ENCODE results near the gene KLRB1. TPM values are rescaled to one million over a fixed set of nuclear protein-coding genes. Genes with fewer than 3 reads are reported as not detected.
"Not testable (repeated sequence)": the region's sequence is repeated elsewhere in the genome, so short reads cannot be mapped to it uniquely, and the experiment has no call there.

Gene KLRB1
- total RNA-seq, 1 donor from 2014 or later, result not detected

DNA sequence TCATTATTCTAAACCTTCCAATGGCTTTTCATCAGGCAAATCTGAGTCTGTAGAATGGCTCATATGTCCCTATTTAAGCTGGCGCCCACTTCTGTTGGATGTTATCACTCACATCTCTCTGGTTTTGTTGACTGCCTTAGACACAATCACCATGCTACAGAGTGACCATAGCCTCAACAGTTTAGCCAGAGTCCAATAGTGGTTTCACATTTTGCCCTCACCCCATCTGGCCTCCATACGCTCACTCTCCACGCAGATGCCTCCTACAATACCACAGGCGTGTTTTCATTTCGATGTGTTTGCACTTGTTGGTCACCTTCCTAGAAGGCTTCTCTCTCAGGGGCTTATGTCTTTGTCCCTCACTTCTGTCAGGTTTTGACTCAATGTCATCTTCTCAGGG is 3.4 kb downstream of the KLRB1 start:
- TF ChIP-seq, protein P1, sequence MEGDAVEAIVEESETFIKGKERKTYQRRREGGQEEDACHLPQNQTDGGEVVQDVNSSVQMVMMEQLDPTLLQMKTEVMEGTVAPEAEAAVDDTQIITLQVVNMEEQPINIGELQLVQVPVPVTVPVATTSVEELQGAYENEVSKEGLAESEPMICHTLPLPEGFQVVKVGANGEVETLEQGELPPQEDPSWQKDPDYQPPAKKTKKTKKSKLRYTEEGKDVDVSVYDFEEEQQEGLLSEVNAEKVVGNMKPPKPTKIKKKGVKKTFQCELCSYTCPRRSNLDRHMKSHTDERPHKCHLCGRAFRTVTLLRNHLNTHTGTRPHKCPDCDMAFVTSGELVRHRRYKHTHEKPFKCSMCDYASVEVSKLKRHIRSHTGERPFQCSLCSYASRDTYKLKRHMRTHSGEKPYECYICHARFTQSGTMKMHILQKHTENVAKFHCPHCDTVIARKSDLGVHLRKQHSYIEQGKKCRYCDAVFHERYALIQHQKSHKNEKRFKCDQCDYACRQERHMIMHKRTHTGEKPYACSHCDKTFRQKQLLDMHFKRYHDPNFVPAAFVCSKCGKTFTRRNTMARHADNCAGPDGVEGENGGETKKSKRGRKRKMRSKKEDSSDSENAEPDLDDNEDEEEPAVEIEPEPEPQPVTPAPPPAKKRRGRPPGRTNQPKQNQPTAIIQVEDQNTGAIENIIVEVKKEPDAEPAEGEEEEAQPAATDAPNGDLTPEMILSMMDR (IDR thresholded peaks at IDR 0.05; ENCODE audit: unreplicated experiment), result no peak
- no peaks in the 10 kb centered on the region for H3K27me3 Mint-ChIP-seq (ENCODE audit: low read depth)

GRCh38 chr12:9600426-9600825 is 7.3 kb downstream of the KLRB1 start:
- H3K36me3 Mint-ChIP-seq; H3K27me3 Mint-ChIP-seq (ENCODE audit: low read depth); H3K4me3 Mint-ChIP-seq; DNase-seq (ENCODE audit: low spot score in 2 of 2, unreplicated experiment in 2 of 2); H3K9me3 Mint-ChIP-seq; H3K27ac Mint-ChIP-seq; H3K4me1 Mint-ChIP-seq: not testable (repeated sequence)

More for the DNA sequence above, 3.4 kb downstream of the KLRB1 start:
- H3K4me3 Mint-ChIP-seq, result no peak overlapping the region
- H3K36me3 Mint-ChIP-seq, result peaks cover 2% of the 10 kb centered on the region
- H3K9me3 Mint-ChIP-seq, result peaks cover 7% of the 10 kb centered on the region
- H3K27ac Mint-ChIP-seq, result no peak overlapping the region
- H3K4me1 Mint-ChIP-seq, result no peaks in the 10 kb centered on the region
- DNase-seq (ENCODE audit: low spot score in 2 of 2, unreplicated experiment in 2 of 2), result no peak

DNA sequence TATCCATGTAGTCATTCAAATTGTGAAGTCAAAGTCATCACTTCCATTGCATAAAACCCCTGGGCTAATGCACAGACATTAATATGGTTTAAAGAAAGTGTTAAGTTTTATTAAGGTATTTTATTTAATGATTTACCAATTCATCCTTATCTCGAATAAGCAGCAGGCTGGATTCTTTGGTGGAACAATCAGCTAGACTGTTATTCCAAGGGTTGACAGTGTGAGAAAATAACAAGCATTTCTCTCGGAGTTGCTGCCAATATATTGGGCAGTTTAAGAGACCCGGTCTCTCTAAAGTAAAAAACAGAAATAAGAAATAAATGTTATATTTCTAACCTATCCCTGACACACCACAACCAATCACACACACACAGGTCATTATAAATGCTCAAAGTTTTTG is 9.4 kb downstream of the KLRB1 start:
- Mint-ChIP-seq H3K9me3 (no peaks in the 10 kb centered on the region), H3K36me3 (no peaks in the 10 kb centered on the region), H3K4me1 (no peaks in the 10 kb centered on the region), H3K4me3 (no peak overlapping the region), H3K27me3 (ENCODE audit: low read depth) (no peaks in the 10 kb centered on the region), H3K27ac (no peak overlapping the region)
- DNase-seq (ENCODE audit: low spot score in 2 of 2, unreplicated experiment in 2 of 2), result no peak
- TF ChIP-seq, protein P1 (IDR thresholded peaks at IDR 0.05; ENCODE audit: unreplicated experiment), result no peak

DNA sequence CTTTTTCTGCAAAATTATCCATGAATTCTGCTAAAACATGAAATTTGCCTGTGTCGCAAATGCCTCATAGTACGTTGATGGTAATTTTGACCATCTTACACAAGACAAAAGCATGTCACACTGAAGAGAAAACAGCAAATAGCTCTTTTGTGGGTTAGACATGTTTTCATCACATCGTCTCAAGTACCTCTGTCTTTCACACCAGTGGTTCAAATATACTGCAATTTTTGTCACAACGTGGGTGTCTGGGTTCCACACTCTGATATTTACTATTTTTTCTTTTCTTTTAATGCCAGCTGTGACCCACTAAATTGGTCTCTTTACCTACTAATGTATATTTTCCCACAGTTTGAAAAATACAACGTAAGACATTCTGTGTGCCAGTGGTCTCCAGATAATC is 10.4 kb downstream of the KLRB1 start:
- H3K9me3 Mint-ChIP-seq, result no peaks in the 10 kb centered on the region
- no peak overlapping the region for H3K4me3 Mint-ChIP-seq
- TF ChIP-seq, protein P1 (IDR thresholded peaks at IDR 0.05; ENCODE audit: unreplicated experiment), result no peak
- H3K36me3 Mint-ChIP-seq, result no peaks in the 10 kb centered on the region
- DNase-seq (ENCODE audit: low spot score in 2 of 2, unreplicated experiment in 2 of 2), result no peak
- H3K4me1 Mint-ChIP-seq, result no peaks in the 10 kb centered on the region
- no peak overlapping the region for H3K27ac Mint-ChIP-seq
- no peaks in the 10 kb centered on the region for H3K27me3 Mint-ChIP-seq (ENCODE audit: low read depth)

GRCh38 chr12:9590441-9590840 is 17.3 kb downstream of the KLRB1 start:
- Mint-ChIP-seq H3K4me1 (peaks cover 6% of the 10 kb centered on the region), H3K4me3 (no peak overlapping the region), H3K27me3 (ENCODE audit: low read depth) (no peaks in the 10 kb centered on the region), H3K36me3 (no peaks in the 10 kb centered on the region), H3K27ac (no peak overlapping the region), H3K9me3 (no peaks in the 10 kb centered on the region)
- no peak for DNase-seq (ENCODE audit: low spot score in 2 of 2, unreplicated experiment in 2 of 2)
- TF ChIP-seq, protein P1 (IDR thresholded peaks at IDR 0.05; ENCODE audit: unreplicated experiment), result no peak

- H3K27me3 Mint-ChIP-seq (ENCODE audit: low read depth), result no peaks in the 10 kb centered on the region
- H3K4me1 Mint-ChIP-seq, result peaks cover 6% of the 10 kb centered on the region
- H3K27ac Mint-ChIP-seq, result peak overlapping the region; percentile 2
- no peaks in the 10 kb centered on the region for H3K9me3 Mint-ChIP-seq
- DNase-seq (ENCODE audit: low spot score in 2 of 2, unreplicated experiment in 2 of 2), result no peak
- H3K36me3 Mint-ChIP-seq, result no peaks in the 10 kb centered on the region
- H3K4me3 Mint-ChIP-seq, result no peak overlapping the region
- TF ChIP-seq, protein P1 (IDR thresholded peaks at IDR 0.05; ENCODE audit: unreplicated experiment), result no peak
Observed at GRCh38 chr12:9588749-9589148, 19.0 kb downstream of the KLRB1 start.
